CD4-positive, alpha-beta T cell treated with Interleukin-4 for 1 hour (primary cell): ENCODE measurements around the gene GNB2.
"Not testable (repeated sequence)": the region's sequence is repeated elsewhere in the genome, so short reads cannot be mapped to it uniquely, and the experiment has no call there.

ENCODE experiments used
- DNase-seq, 2 donors: peaks; one replicate each; pipeline ENCODE4 v3.0.0-alpha.2; 2020 to 2022

GNB2 gene

DNA sequence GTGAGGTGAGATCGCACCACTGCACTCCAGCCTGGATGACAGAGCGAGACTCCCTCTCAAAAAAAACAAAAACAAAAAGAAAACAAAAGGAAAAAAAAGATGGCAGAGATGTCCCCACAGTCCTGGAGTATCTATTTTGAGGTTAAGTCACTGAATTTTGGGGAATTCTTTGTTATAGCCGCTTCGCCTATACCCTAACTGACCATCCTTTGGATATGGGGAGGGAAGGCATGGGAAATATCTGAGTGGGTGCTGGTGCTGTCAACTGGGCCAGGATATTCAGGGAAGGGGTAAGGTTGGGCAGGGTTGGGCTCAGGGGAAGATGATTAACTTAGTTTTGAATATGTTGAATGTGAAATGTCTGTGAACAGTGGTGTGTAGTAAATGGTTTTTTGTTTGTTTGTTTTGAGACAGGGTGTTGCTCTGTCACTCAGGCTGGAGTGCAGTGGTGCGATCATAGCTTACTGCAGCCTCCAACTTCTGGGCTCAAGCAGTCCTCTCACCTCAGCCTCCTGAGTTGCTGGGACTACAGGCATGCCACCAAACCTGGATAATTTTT lies 8.3 kb upstream of the GNB2 start:
- no peak for DNase-seq

DNA sequence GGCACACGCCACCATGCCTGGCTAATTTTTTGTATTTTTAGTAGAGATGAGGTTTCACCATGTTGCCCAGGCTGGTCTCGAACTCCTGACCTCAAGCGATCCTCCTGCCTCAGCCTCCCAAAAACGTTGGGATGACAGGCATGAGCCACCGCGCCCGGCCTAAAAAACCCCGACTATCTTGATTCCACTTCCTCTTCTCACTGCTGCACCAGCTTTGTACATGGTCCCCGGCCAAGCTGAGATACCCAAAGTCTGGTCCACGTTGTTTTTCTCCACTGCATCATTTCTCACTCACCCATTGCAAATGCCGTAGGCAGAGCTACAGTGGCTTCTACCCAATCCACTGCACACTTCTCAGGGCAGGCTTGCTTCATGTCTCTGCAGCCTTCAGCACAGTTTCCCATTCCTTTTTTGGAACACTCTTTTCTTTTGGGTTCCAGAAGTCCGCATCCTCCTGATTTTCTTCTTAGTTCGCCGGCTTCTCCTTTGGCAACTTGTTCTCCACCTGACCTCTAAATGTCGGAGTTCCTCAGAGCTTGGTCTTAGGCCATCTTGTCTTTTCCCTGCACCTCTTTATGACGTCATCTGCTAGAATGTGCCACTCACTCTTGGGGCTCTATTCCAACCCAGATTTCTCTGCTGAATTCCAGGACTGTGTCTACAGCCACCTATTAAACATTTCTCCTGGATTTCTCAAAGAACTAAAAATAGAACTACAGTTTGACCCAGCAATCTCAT lies 6.0 kb upstream of the GNB2 start:
- no peak for DNase-seq

DNA sequence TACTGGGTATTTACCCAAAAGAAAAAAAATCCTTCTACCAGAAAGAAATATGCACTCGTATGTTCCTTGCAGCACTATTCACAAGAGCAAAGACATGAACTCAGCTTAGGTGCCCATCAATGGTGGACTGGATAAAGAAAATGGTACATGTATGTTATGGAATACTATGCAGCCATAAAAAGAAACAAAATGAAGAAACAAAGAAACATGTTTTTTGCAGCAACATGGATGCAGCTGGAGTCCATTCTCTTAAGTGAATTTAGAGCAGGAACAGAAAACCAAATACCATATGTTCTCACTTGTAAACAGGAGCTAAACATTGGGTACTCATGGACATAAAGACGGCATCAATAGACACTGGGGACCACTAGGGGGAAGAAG lies 5.5 kb upstream of the GNB2 start:
- no peak for DNase-seq

DNA sequence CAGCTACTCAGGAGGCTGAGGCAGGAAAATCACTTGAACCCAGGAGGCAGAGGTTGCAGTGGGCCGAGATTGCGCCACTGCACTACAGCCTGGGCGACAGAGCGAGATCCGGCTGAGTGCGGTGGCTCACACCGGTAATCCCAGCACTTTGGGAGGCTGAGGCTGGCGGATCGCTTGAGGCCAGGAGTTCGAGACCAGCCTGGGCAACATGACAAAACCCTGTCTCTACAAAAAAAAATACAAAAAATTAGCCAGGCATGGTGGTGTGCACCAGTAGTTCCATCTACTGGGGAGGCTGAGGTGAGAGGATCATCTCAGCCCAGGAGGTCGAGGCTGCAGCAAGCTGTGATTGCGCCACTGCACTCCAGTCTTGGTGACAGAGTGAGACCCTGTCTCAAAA lies 4.4 kb upstream of the GNB2 start:
- not testable (repeated sequence) for DNase-seq

DNA sequence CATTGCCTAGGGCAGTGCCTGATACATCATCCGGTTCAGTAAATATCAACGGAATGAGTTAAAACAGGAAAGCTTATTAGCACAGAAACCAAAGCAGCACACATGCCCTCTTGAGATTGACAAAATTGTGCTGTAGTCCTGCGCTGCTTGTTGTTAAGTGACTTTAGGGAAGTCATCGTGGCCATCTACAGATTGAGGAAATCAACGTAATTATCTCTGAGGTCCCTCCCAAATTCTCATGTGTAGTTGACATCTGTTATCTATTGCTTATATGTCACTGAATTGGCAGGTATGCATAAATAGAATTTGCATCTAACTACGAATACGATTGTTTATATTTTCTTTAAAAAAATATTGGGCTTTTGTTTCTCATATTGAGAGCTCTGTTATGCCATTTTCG lies 3.5 kb upstream of the GNB2 start:
- no peak for DNase-seq

DNA sequence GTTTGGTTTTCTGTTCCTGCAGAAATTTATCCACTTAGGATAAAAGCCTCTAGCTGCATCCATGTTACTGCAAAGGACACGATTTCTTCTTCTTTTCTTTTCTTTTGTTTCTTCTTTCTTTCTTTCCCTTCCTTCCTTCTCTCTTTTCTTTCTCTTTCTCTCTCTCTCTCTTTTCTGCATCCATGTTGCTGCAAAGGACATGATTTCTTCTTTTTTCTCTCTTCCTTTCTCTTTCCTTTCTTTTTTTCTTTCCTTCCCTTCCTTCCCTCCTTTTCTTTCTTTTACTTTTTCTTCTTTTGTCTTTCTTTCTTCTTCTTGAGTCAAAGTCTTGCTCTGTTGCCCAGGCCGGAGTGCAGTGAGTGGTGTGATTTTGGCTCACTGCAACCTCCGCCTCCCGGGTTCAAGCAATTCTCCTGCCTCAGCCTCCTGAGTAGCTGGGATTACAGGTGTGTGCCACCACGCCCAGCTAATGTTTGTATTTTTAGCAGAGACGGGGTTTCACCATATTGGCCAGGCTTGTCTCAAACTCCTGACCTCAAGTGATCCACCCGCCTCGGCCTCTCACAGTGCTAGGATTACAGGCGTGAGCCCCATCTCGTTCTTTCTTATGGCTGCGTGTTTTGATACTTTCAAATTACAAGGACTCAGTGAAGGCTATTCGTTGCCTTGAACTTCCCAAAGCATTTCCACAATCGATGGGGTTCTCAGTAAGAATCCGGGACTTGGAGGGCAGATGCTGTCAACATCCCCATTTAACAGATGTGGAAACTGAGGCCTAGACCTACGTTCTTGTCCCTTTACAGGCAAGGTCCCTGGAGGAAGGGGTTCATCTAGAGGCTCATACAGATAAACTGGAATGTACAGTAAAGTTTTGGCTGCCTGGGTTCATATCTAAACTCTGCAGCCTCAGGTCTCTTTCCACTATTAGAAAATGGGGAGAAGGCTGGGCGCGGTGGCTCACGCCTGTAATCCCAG lies 1.9 kb upstream of the GNB2 start:
- no peak for DNase-seq

DNA sequence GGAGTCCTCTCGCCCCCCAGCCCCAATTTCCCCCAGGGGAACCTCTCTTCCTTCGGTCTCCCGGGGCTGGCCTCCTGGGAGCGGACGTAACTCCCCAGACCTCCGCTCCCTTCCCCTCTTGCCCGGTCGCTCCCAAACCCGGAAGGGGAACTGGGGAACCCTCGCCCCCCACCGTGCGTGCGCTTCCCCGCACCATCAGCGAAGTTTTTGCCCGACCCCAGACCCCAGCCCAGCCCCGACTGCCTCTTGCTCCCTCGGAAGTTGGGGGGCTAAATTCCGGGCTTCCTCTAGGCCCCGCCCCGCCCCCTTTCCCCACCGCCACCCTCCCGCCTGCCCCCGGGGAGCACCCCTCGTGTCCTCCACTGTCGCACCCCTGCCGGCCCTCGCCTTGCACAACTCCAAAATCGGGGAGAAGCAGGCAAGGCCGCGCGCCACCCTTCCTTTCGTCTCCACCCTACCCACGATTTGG lies 436 bp downstream of the GNB2 start:
- peak in 1 of 2 donors; percentile 51 for DNase-seq

DNA sequence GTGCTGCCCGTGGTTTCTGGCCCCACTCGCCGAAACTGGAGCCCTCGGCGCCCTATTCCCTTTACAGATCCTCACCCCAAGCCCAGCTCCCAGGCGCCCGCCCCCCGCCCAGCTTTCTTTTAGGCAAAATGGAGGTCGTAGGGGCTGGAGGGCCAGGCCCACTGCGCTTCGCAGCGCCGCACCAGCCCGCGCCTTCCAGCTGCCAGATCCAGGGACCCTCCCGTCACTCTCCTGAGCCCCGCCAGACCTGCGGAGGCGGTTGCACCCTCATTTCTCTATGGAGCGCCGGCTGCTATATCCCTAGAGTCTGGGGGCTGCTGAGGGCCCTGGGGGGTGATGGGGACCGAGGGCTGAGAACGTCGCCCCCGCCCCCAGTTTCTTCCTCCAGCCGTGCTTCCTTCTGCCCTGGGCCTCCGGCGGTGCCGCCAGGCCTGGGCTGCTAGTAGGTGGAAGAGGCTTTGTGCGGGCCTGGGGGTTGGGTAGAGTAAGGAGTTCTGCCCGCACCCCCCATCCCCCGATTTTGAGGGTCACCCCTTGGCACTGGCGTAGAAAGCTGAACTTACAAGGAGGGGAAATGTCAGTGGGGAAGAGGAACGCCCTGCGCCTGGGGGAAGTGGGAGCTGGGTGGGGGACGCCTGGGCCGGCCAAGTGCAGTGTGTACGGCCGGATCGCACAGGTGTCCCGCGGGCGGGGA lies 1.0 kb downstream of the GNB2 start:
- peak in 1 of 2 donors; percentile 20 for DNase-seq

DNA sequence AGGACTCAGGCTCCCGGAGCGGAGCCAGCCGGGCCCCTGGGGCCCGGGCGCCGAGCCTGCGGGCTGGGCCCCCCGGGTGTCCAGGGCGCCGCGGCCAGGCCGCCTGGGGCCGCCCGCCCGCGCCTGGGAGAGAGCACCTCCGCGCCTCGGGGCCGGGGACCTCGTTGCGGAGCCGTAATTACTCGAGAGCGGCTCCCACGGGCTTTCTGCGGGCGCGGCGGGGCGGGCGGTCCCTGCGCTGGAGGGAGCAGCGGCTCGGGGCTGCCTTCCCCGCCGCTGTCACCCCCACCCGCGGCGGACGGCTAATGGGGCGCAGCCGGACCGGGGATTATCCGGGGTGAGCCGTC lies 1.5 kb downstream of the GNB2 start:
- DNase-seq: no peak

DNA sequence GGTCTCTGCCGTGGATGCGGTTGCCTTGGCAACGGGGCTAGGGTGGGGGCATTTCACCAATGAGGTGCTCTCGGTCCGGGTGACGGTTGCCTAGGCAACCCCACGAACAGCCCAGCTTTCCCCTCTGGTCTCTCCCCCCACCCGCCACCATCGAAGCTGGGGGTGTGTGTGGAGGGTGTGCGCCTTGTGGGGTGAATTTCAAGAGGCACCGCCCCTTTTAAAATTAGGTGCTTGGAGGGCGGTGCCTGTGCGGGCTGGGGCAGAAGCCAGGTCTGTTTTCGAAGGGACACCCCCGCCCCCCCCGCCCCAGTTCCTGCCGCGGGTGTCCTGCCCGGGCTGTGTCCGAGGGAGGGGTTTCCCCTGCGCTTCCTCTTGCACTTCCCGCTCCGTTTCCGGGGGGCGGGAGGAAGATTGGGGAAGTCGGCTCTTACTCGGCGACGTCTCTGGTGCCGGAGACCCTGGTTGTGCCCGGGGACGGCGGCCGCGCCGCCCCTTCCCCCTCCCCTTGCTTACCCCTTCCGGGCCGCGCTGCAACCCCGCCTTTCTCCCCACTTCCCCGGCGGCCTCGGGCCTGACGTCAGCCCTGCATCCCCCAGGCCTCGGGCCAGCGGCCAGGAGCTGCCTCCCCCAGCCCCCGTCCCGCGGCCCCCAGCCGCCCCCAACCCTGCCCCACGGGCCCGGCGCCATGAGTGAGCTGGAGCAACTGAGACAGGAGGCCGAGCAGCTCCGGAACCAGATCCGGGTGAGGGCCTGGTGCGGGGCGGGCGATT lies 2.2 kb downstream of the GNB2 start:
- DNase-seq: peak; percentile 96 to 97

DNA sequence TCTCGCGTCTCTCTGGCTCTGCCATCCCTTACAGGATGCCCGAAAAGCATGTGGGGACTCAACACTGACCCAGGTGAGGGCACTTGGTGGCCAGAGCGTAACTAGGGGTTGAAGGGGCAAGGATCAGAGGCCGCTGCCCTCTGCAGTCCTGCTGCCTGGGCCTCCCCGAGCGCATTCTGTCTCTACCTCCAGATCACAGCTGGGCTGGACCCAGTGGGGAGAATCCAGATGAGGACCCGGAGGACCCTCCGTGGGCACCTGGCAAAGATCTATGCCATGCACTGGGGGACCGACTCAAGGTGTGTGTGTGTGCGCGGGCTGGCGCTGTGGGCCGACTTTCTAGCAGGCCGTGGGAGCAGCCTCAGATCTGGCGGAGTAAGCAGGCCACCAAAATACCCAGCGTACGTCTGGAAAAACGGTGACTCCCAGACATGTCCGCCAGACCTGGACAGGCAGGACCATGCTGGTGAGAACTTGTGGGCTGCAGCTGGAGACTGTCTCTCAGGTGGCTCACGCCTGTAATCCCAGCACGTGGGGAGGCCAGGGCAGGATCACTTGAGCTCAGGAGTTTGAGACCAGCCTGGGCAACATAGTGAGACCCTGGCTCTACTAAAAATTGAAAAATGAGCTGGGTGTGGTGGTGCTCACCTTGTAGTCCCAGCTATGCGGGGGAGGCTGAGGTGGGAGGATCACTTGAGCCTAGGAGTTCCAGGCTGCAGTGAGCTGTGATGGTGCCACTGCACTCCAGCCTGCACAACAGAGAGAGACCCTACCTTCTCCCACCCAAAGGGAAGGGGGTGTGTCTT lies 3.2 kb downstream of the GNB2 start:
- no peak for DNase-seq

DNA sequence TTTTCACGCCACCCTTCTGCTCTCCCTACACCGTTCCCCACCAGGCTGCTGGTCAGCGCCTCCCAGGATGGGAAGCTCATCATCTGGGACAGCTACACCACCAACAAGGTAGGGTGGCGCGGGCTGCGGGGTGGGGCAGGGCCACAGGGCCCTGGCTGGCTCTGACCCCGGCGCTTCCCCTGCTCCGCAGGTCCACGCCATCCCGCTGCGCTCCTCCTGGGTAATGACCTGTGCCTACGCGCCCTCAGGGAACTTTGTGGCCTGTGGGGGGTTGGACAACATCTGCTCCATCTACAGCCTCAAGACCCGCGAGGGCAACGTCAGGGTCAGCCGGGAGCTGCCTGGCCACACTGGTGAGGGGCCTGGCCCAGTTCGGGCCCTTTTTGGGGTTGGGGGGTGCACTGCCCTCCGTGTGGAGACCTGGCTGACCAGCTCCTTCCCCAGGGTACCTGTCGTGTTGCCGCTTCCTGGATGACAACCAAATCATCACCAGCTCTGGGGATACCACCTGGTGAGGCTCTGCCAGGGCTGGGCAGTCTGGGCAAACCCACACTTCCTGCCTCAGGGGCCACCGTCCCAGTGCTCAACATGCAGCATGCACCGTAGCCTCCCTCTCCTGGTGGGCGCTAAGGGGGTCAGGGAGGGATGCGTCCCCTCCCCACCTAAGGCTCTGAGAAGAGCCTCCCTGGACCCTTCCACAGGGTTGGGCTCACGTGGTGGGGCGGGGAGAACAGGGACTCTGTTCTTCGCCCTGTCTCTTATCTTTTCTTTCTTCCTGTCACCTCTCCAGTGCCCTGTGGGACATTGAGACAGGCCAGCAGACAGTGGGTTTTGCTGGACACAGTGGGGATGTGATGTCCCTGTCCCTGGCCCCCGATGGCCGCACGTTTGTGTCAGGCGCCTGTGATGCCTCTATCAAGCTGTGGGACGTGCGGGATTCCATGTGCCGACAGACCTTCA lies 4.0 kb downstream of the GNB2 start:
- no peak for DNase-seq

DNA sequence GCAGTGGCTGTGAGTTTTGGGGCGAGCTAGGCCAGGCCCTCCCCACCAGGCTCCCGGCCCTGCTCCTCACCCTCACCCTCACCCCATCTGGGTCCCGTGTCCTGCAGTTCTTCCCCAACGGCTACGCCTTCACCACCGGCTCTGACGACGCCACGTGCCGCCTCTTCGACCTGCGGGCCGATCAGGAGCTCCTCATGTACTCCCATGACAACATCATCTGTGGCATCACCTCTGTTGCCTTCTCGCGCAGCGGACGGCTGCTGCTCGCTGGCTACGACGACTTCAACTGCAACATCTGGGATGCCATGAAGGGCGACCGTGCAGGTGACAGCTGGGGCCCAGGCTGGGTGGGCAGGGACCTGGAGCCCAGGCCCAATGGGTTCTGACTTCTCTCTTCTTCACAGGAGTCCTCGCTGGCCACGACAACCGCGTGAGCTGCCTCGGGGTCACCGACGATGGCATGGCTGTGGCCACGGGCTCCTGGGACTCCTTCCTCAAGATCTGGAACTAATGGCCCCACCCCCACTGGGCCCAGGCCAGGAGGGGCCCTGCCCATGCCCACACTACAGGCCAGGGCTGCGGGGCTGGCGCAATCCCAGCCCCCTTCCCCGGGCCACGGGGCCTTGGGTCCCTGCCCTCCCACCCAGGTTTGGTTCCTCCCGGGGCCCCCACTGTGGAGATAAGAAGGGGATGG lies 4.9 kb downstream of the GNB2 start:
- DNase-seq: no peak

DNA sequence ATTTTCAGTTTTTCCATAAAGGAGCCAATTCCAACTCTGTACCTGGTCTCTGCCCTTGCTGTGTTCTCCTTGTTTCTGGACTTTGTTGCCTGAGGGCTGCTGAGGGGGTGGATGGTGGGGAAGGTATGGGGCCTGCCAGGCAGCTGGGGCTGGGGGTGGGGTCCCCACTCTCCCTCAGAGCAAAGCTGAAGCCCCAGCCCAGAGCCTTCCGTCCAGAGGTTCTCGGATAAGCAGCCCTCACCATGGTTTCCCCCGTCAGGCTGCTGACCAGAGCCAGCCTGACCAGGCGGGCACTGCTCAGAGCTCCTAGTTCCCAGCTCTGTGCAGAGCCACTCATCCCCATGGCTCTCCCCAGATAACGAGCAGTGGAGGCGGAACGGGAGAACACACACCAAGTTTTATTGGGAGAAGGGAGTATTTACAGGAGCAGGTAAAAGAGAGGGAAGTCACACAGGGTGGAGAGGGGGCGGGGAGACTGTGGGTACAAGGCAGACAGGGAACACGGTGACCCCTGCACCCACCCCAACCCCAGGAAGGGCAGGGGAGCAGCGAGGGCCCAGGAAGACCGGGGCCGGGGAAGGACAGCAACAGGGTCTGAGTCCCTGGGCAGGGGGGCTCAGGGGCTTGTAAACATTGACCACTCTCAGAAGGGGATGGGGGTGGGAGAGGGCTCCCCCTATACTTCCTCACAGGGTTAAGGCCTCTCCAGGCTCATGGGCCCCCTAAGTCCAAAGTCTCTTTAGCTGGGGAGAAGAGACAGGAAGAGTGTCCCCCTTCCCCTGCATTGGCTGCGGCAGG lies 5.8 kb downstream of the GNB2 start:
- no peak for DNase-seq

DNA sequence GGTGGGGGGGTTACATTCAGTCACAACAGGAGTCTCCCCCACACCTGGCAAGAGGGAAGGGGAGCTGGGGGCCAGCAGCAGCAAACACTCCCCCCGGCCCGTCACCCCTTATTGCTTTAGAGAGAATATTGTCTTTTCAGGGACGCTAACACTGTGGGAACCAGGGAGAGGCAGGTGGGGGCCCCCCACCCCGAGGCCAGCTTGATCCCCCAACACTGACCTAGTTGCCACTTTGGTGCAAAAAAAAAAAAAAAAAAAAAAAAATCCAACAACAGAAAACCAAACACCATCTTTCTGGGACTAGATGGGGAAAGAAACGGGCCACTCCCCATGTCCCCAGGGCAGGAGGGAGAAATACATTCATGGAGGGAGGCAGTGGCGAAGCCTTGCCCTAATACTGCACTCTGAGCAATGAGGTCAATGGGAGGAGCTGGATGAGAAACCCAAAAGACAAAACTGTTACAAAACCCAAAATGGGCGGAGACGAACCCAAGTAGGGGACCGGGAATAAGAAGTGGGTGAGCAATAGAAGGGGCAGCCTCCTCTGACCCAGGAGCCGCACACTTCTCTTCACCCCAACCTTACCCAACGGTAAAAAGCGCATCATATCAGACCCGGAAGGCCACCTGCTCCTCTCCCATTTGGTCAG lies 6.5 kb downstream of the GNB2 start:
- DNase-seq: peak in 1 of 2 donors; percentile 34

DNA sequence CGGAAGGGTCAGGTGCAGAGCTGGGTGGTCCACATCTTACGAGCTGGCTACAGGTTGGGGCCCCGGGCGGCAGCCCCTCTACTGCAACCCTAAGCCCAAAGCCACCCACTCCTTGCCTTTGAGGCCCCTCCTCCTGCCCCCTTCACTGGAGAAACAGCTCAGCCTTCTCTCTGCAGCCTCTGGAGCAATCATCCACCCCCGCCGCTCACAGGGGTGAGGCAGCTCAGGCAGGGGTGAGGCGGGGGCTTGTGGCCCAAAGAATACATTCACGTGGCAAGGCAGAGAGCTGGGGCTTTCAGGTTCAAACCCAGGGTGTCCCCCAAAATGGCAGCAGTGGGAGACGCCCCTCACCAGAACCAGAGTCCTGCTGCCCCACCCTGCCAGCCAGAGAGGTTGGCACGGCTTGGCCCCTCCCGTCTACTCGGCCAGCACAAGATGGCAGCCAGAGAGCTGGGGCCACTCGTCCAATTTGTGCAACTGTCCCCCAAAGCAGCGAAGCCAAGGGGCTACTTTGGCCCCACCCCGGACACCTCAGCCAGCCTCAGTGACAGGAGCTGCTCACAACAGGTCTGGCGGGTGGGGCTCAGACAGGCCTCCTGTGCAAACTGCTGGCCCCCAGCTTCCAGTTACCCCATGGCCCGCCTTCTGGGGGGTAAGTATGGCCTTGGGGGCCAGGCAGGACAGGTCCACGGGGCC lies 7.2 kb downstream of the GNB2 start:
- DNase-seq: no peak

DNA sequence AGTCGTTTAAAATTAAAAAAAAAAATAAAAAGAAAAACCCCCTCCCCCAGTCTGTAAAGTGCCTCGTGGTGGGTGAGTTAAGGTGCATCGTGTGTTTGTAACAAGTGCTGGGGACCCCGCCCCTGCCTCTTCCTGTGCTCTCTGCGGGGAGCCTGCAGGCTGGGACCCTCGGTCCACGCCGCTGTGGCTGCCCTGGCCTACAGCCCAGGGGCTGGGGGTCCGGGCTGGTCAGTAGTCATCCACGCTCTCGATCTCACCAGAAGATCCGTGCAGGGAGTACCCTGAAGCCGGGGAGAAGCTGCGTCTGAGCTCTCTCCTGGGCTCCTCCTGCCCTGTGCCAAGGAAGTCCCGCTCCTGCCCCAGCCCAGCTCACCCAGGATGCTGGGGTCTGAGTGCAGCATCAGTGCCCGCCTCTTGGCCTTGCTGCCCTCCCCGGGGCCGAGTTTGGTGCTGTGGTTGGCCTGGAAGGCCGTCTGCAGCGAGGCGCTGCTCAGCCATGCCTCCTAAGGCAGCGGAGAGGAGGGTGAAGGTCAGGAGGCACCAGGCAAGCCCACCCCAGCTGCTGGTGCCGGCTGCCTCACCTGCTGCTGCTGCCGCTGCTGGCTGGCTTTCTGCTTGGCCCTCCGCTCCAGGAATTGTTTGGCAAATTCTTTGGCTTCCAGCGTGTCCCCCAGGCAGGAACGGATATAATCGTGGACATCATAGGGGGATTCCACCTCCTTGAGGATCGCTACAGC lies 8.1 kb downstream of the GNB2 start:
- DNase-seq: no peak
